Astrocyte of the cerebellum (primary cell): ENCODE results near the gene SMG5.
"Not testable (repeated sequence)": the region's sequence is repeated elsewhere in the genome, so short reads cannot be mapped to it uniquely, and the experiment has no call there.

Experiments used
- DNase-seq: peaks from one replicate; pipeline ENCODE4 v3.0.0-alpha.2; 2011; ENCODE audit warnings: low read depth
- H3K4me3 ChIP-seq: 2 replicates; pipeline ENCODE4 v1.5.1; 2011; ENCODE audit warnings: mild to moderate bottlenecking, low read depth, low read length, moderate library complexity
- CTCF ChIP-seq: IDR thresholded peaks from 2 replicates; pipeline ENCODE4 v1.5.1; 2012; ENCODE audit warnings: low read length, low read depth, moderate library complexity, mild to moderate bottlenecking; ENCODE audit errors: missing control alignments
- in situ Hi-C: cut with HindIII; loops from 2 replicates; pipeline ENCODE4 v1.10.0; 2017; ENCODE audit warnings: low sequenced_read_pairs

The SMG5 gene

GRCh38 chr1:156225677-156226014, 57.0 kb downstream of the SMG5 start:
- no peak for DNase-seq
- in situ Hi-C loops, result loop anchor here (10.0 kb wide), 1 partner anchor 91 kb away; no protein-coding TSS in a partner anchor
- no peak for TF ChIP-seq CTCF
- no peak overlapping the region for H3K4me3 ChIP-seq

GRCh38 chr1:156221986-156222692, 60.5 kb downstream of the SMG5 start:
- in situ Hi-C loops, result loop anchor here (10.0 kb wide), 1 partner anchor 87 kb away; no protein-coding TSS in a partner anchor
- no peak overlapping the region for H3K4me3 ChIP-seq
- no peak for DNase-seq
- no peak for TF ChIP-seq CTCF

GRCh38 chr1:156220226-156220625, 62.4 kb downstream of the SMG5 start:
- TF ChIP-seq CTCF, result no peak
- H3K4me3 ChIP-seq, result no peak overlapping the region
- in situ Hi-C loops, result loop anchor here (10.0 kb wide), 1 partner anchor 85 kb away; no protein-coding TSS in a partner anchor
- DNase-seq, result no peak

- in situ Hi-C loops, result no loop called here
- no peak for TF ChIP-seq CTCF
These were observed 64.8 kb downstream of the SMG5 start for GRCh38 chr1:156217871-156218270.

GRCh38 chr1:156216361-156217086, 66.1 kb downstream of the SMG5 start:
- in situ Hi-C loops, H3K4me3 ChIP-seq, DNase-seq: not testable (repeated sequence)

More at GRCh38 chr1:156217871-156218270, 64.8 kb downstream of the SMG5 start:
- H3K4me3 ChIP-seq, result no peak overlapping the region
- no peak for DNase-seq

- H3K4me3 ChIP-seq, result peak overlapping the region; percentile 77
- in situ Hi-C loops, result no loop called here
- no peak for TF ChIP-seq CTCF
- DNase-seq, result no peak
These were observed 68.4 kb downstream of the SMG5 start for GRCh38 chr1:156214024-156214748.
